Left ventricle myocardium inferior (tissue), 1 donor: ENCODE data around the gene DEDD. TPM values are rescaled to one million over a fixed set of nuclear protein-coding genes. Genes with fewer than 3 reads are reported as not detected.

Source experiments
- DNase-seq: peaks from one replicate; pipeline ENCODE4 v3.0.0-alpha.2; 2020
- H3K27ac ChIP-seq: fragments of 200-600 bp; replicated peaks from 2 replicates; pipeline ENCODE4 v1.8.0; 2021
- H3K27me3 ChIP-seq: fragments of 200-600 bp; 2 replicates; pipeline ENCODE4 v1.8.0; 2021; ENCODE audit warnings: low read depth
- H3K36me3 ChIP-seq: fragments of 200-600 bp; 2 replicates; pipeline ENCODE4 v1.8.0; 2021
- H3K4me1 ChIP-seq: fragments of 200-600 bp; 2 replicates; pipeline ENCODE4 v1.8.0; 2021
- H3K4me3 ChIP-seq: fragments of 200-600 bp; 2 replicates; pipeline ENCODE4 v1.8.0; 2021; ENCODE audit warnings: mild to moderate bottlenecking, moderate library complexity
- H3K9me3 ChIP-seq: fragments of 200-600 bp; replicated peaks from 2 replicates; pipeline ENCODE4 v1.8.0; 2021
- CTCF ChIP-seq: fragments of 200-600 bp; IDR thresholded peaks from 2 replicates; pipeline ENCODE4 v1.8.0; 2021; ENCODE audit warnings: antibody characterized with exemption, mild to moderate bottlenecking, borderline replicate concordance
- intact Hi-C: fragments of 100-400 bp; cut with micrococcal nuclease; formaldehyde crosslinking; loops from one replicate; pipeline ENCODE4 v1.11.0; 2022
- total RNA-seq: library from RNA; stranded (reverse); fragmentation: NEBNext Ultra II Directional; extraction: Animal tissue kit (Norgen Biotek cat#: 25700); gene quantifications from one replicate; pipeline ENCODE4 v1.2.1, GENCODE V29; 2021
- donor health status: DM: no; HTN: yes; CAD: no; lungs with severe emphysema.

Gene DEDD
- total RNA-seq, 1 donor from 2014 or later: 25.2 TPM

DNA sequence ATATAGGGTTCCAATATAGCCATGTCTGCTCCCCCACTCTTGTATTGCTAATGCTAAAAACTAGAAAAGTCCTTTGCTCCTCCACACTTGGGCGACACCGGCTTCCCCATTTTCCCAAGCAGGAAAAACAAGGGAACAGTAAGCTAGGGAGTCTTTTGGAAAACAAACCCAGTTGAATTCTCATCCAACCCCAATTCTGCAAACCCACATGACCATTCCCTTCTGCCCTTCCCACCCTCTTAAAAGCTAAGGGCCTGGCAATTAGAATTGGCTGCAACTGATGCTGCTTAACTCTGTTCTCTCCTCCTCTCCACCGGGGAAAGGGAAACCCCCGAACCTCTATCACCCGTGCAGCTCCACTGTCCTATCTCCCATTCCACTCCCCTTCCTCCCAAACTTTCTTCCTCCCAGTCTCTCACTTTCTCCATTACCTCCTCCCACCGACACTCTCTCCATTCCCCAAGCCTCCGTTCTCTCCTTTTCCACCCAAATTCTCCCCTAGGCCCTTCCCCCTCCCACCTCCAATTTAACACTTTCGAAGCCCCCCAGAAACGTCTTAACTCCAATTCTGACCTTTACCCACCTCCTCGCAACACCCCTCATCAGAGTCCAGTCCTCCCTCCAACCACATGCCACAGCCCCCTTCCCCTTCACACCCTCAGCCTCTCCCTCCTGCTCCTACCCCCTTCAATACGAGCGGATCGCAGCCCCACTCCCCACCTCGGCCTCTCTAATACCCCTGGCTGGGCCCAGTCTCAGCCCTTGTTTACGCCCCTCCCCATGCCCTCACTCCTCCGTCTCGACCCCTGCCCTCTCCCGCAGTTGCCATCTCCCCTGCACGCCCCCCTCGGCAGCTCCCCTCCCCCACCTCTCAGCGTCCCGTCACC lies 701 bp downstream of the DEDD start:
- intact Hi-C loops: no loop called here
- TF ChIP-seq CTCF: no peak
- H3K36me3 ChIP-seq: peaks cover 24% of the 10 kb centered on the region
- no peaks in the 10 kb centered on the region for H3K27me3 ChIP-seq
- no peaks in the 10 kb centered on the region for H3K9me3 ChIP-seq
- no peak for DNase-seq
- H3K4me1 ChIP-seq: peaks cover 70% of the 10 kb centered on the region
- peak overlapping the region; percentile 97 for H3K27ac ChIP-seq
- peak overlapping the region; percentile 80 for H3K4me3 ChIP-seq

- H3K4me3 ChIP-seq: peak overlapping the region; percentile 5
- H3K27me3 ChIP-seq: no peaks in the 10 kb centered on the region
- H3K4me1 ChIP-seq: peaks cover 70% of the 10 kb centered on the region
- DNase-seq: no peak
- H3K36me3 ChIP-seq: peaks cover 39% of the 10 kb centered on the region
- intact Hi-C loops: no loop called here
- no peaks in the 10 kb centered on the region for H3K9me3 ChIP-seq
- peak overlapping the region; percentile 97 for H3K27ac ChIP-seq
- TF ChIP-seq CTCF: no peak
These were observed 2.2 kb downstream of the DEDD start for GRCh38 chr1:161130266-161130665.

GRCh38 chr1:161128591-161129420 lies 3.7 kb downstream of the DEDD start:
- H3K9me3 ChIP-seq: no peaks in the 10 kb centered on the region
- H3K36me3 ChIP-seq: peaks cover 54% of the 10 kb centered on the region
- no peak for DNase-seq
- H3K27me3 ChIP-seq: no peaks in the 10 kb centered on the region
- no peak overlapping the region for H3K4me3 ChIP-seq
- intact Hi-C loops: no loop called here
- no peak overlapping the region for H3K27ac ChIP-seq
- no peak for TF ChIP-seq CTCF
- peaks cover 60% of the 10 kb centered on the region for H3K4me1 ChIP-seq

DNA sequence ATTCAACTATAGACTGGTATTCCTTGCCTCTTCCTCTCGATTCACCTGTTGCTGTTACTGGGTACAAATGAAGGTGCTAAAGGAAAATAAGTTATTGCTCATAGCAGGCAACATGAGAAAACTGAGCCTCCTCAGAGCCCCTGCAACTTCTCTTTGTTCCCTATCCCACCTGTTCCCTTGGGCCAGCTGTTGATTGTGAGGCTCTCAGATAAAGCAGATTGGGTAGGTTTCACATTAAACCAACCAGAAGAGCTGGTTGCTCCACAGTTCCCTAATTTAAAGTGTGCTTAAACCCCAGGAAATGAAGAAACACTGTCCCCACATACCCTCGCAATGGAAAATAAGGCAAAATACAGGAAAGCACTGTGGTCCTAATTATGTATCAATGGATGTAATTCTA lies 4.8 kb downstream of the DEDD start:
- Histone ChIP-seq H3K4me3 (no peak overlapping the region), H3K4me1 (peaks cover 49% of the 10 kb centered on the region), H3K36me3 (peaks cover 65% of the 10 kb centered on the region), H3K27ac (no peak overlapping the region), H3K9me3 (no peaks in the 10 kb centered on the region), H3K27me3 (no peaks in the 10 kb centered on the region)
- DNase-seq: no peak
- intact Hi-C loops: no loop called here
- no peak for TF ChIP-seq CTCF

DNA sequence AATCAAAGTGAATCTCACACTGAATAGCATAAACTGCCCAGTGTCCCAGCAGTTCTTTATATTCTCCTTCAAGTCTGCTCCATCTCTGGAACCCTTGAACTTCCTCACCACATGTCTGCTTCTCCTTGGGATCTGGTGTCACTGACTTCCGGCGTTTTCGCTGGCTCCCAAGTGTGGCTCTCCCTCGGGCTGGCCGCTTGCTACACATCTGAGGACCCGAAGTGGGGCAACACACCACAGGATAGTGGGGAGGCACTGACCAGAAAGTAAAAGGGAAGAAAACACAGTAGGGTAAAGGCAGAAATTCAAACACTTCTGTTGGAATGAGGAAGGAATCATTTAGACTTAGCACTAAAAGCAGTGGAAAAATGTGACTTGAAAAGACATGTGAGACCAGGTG lies 9.5 kb downstream of the DEDD start:
- no peak for TF ChIP-seq CTCF
- no peaks in the 10 kb centered on the region for H3K27me3 ChIP-seq
- intact Hi-C loops: no loop called here
- H3K4me3 ChIP-seq: no peak overlapping the region
- peaks cover 82% of the 10 kb centered on the region for H3K36me3 ChIP-seq
- H3K27ac ChIP-seq: no peak overlapping the region
- H3K9me3 ChIP-seq: no peaks in the 10 kb centered on the region
- H3K4me1 ChIP-seq: peaks cover 45% of the 10 kb centered on the region
- DNase-seq: no peak
